ENCODE results near the gene RNF130. TPM values are rescaled to one million over a fixed set of nuclear protein-coding genes. Genes with fewer than 3 reads are reported as not detected.

The RNF130 gene
- total and polyA plus RNA-seq, 2 of the 13 experiments (the other 11 are each of a cell fraction or from before 2014, with no cell fraction given) = 28.2 to 28.3 TPM

DNA sequence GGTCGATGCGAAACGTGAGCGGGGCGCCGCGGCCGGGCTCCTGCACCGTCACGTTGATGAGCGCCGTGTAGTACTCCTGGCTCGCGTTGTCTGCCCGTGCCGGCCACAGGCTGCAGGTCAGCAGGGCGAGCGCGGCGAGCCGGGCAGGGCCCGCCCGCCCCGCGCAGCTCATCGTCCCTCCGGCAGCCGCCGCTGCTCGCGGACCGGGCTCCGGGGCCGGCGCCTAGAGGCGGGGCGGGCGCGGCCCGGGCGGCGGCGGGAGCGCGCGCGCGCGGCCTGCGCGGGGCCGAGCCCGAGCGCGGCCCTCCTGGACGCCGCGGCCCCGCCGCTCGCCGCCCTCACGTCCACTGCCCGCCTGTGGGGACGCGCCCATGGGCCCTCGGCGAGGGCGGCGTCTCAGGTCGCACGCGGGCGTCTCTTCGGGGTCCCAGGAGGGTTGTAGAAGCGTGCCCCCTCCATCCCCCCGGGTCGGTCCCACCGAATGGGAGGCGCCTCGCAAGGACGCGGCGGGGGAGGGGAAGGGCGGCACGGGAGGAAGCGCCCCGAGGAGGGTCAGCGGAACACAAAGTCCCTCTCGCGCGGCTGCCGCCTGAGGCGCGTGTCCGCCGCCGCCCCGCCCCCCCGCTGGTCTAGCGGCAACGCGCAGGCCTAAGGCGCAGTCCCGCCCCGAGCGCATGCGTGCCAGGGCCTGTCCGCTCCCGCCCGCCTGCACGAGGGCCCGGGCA is at the start of gene RNF130 (continued):
- TF ChIP-seq PPARG (CRISPR knock-in tag; conservative IDR thresholded peaks at IDR 0.05) (peak; percentile 82), POLR2G (IDR thresholded peaks at IDR 0.05; ENCODE audit: low read depth, low read length) (peak; percentile 91), NFIC (IDR thresholded peaks at IDR 0.05; ENCODE audit: low read length) (no peak), RAD51 (IDR thresholded peaks at IDR 0.05; ENCODE audit: borderline replicate concordance) (no peak), YEATS4 (CRISPR knock-in tag; IDR thresholded peaks at IDR 0.05; ENCODE audit: borderline replicate concordance) (peak; percentile 80), MEF2D (CRISPR knock-in tag; IDR thresholded peaks at IDR 0.05) (no peak), SAP130 (CRISPR knock-in tag; IDR thresholded peaks at IDR 0.05; ENCODE audit: low read depth) (peak; percentile 40), ZNF614 (CRISPR knock-in tag; IDR thresholded peaks at IDR 0.05; ENCODE audit: borderline replicate concordance) (peak; percentile 86; the same call in 1 of the 2 replicates), ZNF143 (CRISPR knock-in tag; IDR thresholded peaks at IDR 0.05) (peak; percentile 67), CENPX (CRISPR knock-in tag; IDR thresholded peaks at IDR 0.05) (no peak), ARID2 (CRISPR knock-in tag; IDR thresholded peaks at IDR 0.05; ENCODE audit: borderline replicate concordance) (peak; percentile 78; the same call in 1 of the 2 replicates), IKZF1 (IDR thresholded peaks at IDR 0.05) (no peak), LCORL (IDR thresholded peaks at IDR 0.05) (no peak), LCORL (CRISPR knock-in tag; IDR thresholded peaks at IDR 0.05) (0 out of 2 replicates have a peak, but pooled peaks have one; percentile 19), CAMTA2 (CRISPR knock-in tag; IDR thresholded peaks at IDR 0.05; ENCODE audit: borderline replicate concordance) (peak; percentile 48; the same call in 1 of the 2 replicates)
- TF ChIP-seq, protein P1, sequence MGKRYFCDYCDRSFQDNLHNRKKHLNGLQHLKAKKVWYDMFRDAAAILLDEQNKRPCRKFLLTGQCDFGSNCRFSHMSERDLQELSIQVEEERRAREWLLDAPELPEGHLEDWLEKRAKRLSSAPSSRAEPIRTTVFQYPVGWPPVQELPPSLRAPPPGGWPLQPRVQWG (CRISPR knock-in tag; IDR thresholded peaks at IDR 0.05; ENCODE audit: borderline replicate concordance, low read depth) = no peak
- TF ChIP-seq, protein P2, sequence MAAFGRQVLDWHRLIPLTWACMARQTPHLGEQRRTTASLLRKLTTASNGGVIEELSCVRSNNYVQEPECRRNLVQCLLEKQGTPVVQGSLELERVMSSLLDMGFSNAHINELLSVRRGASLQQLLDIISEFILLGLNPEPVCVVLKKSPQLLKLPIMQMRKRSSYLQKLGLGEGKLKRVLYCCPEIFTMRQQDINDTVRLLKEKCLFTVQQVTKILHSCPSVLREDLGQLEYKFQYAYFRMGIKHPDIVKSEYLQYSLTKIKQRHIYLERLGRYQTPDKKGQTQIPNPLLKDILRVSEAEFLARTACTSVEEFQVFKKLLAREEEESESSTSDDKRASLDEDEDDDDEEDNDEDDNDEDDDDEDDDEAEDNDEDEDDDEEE (CRISPR knock-in tag; IDR thresholded peaks at IDR 0.05) = peak; percentile 93
- TF ChIP-seq, protein P3, sequence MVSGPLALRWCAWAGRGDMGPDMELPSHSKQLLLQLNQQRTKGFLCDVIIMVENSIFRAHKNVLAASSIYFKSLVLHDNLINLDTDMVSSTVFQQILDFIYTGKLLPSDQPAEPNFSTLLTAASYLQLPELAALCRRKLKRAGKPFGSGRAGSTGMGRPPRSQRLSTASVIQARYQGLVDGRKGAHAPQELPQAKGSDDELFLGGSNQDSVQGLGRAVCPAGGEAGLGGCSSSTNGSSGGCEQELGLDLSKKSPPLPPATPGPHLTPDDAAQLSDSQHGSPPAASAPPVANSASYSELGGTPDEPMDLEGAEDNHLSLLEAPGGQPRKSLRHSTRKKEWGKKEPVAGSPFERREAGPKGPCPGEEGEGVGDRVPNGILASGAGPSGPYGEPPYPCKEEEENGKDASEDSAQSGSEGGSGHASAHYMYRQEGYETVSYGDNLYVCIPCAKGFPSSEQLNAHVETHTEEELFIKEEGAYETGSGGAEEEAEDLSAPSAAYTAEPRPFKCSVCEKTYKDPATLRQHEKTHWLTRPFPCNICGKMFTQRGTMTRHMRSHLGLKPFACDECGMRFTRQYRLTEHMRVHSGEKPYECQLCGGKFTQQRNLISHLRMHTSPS (CRISPR knock-in tag; IDR thresholded peaks at IDR 0.05; ENCODE audit: low read depth) = no peak
- TF ChIP-seq, protein P4, sequence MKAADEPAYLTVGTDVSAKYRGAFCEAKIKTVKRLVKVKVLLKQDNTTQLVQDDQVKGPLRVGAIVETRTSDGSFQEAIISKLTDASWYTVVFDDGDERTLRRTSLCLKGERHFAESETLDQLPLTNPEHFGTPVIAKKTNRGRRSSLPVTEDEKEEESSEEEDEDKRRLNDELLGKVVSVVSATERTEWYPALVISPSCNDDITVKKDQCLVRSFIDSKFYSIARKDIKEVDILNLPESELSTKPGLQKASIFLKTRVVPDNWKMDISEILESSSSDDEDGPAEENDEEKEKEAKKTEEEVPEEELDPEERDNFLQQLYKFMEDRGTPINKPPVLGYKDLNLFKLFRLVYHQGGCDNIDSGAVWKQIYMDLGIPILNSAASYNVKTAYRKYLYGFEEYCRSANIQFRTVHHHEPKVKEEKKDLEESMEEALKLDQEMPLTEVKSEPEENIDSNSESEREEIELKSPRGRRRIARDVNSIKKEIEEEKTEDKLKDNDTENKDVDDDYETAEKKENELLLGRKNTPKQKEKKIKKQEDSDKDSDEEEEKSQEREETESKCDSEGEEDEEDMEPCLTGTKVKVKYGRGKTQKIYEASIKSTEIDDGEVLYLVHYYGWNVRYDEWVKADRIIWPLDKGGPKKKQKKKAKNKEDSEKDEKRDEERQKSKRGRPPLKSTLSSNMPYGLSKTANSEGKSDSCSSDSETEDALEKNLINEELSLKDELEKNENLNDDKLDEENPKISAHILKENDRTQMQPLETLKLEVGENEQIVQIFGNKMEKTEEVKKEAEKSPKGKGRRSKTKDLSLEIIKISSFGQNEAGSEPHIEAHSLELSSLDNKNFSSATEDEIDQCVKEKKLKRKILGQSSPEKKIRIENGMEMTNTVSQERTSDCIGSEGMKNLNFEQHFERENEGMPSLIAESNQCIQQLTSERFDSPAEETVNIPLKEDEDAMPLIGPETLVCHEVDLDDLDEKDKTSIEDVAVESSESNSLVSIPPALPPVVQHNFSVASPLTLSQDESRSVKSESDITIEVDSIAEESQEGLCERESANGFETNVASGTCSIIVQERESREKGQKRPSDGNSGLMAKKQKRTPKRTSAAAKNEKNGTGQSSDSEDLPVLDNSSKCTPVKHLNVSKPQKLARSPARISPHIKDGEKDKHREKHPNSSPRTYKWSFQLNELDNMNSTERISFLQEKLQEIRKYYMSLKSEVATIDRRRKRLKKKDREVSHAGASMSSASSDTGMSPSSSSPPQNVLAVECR (CRISPR knock-in tag; IDR thresholded peaks at IDR 0.05; ENCODE audit: borderline replicate concordance) = peak; percentile 78
- TF ChIP-seq, protein P5, sequence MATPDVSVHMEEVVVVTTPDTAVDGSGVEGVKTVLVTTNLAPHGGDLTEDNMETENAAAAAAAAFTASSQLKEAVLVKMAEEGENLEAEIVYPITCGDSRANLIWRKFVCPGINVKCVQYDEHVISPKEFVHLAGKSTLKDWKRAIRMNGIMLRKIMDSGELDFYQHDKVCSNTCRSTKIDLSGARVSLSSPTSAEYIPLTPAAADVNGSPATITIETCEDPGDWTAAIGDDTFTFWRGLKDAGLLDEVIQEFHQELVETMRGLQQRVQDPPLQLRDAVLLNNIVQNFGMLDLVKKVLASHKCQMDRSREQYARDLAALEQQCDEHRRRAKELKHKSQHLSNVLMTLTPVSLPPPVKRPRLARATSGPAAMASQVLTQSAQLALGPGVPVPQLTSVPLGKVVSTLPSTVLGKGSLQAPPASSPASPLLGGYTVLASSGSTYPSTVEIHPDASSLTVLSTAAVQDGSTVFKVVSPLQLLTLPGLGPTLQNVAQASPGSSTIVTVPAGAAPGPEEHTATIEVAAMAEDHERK (CRISPR knock-in tag; IDR thresholded peaks at IDR 0.05; ENCODE audit: low read depth) = no peak
- TF ChIP-seq, protein P6, sequence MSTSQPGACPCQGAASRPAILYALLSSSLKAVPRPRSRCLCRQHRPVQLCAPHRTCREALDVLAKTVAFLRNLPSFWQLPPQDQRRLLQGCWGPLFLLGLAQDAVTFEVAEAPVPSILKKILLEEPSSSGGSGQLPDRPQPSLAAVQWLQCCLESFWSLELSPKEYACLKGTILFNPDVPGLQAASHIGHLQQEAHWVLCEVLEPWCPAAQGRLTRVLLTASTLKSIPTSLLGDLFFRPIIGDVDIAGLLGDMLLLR (CRISPR knock-in tag; IDR thresholded peaks at IDR 0.05) = peak; percentile 99
